Sciatic nerve (tissue), 2 donors: ENCODE data around the gene HOXA7. TPM values are rescaled to one million over a fixed set of nuclear protein-coding genes. Genes with fewer than 3 reads are reported as not detected.
A peak's percentile ranks its signal among the peaks of the same experiment; 100 is the strongest.

Experiments
- ATAC-seq: fragments of 200-7000 bp; cut with Tn5 transposase; one replicate; pipeline ENCODE4 v1.9.1; 2020; ENCODE audit warnings: mild to moderate bottlenecking, moderate library complexity
- DNase-seq: peaks from one replicate; pipeline ENCODE4 v3.0.0-alpha.2; 2020; ENCODE audit warnings: low spot score
- intact Hi-C: fragments of 100-400 bp; cut with DNase I; formaldehyde crosslinking; loops from one replicate; pipeline ENCODE4 v1.14.2; 2022
- total RNA-seq: library from RNA; stranded (reverse); fragmentation: NEBNext Ultra II Directional; extraction: Animal tissue kit (Norgen Biotek cat#: 25700); gene quantifications from one replicate; pipeline ENCODE4 v1.2.1, GENCODE V29; 2021
- donor health status: DM: no; HTN: no; CAD: no.
- donor health status: DM: no; HTN: no; CAD: no.

HOXA7 gene
- total RNA-seq, 1 donor from 2014 or later = 6.2 TPM

- DNase-seq (no peak), ATAC-seq (no peak)
- intact Hi-C loops = loop anchor here (10.0 kb wide), 1 partner anchor 830 kb away; no protein-coding TSS in a partner anchor
Measured at GRCh38 chr7:27194686-27195379, 38.4 kb upstream of the HOXA7 start.

DNA sequence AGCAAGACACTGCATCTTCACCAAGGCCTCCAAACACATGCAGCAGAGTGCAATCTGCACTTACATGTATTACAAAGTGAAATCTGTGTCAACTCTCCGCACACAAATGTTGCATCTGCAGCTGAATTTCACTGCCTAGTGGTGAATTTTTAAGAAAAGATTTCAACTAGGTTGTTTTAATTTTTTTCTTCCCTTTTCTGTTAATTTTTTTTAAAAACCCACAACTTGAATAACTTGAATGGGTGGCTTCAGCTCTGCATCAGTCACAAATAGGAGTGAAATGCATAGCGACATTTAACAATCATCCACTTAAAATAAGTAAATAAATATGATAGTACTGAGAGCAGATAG lies 37.5 kb upstream of the HOXA7 start:
- intact Hi-C loops = loop anchor here (10.0 kb wide), 1 partner anchor 831 kb away; no protein-coding TSS in a partner anchor
- DNase-seq (no peak), ATAC-seq (no peak)

GRCh38 chr7:27193335-27194001 lies 37.0 kb upstream of the HOXA7 start:
- DNase-seq (no peak), ATAC-seq (no peak)
- intact Hi-C loops = loop anchor here (10.0 kb wide), 1 partner anchor 831 kb away; no protein-coding TSS in a partner anchor

GRCh38 chr7:27192546-27193334 lies 36.3 kb upstream of the HOXA7 start:
- DNase-seq = no peak
- peak; percentile 33 for ATAC-seq
- intact Hi-C loops = loop anchor here (10.0 kb wide), 1 partner anchor 832 kb away; no protein-coding TSS in a partner anchor

GRCh38 chr7:27191833-27192545 lies 35.5 kb upstream of the HOXA7 start:
- intact Hi-C loops = loop anchor here (10.0 kb wide), 1 partner anchor 833 kb away; no protein-coding TSS in a partner anchor
- DNase-seq = no peak
- peak; percentile 31 for ATAC-seq

- intact Hi-C loops = loop anchor here (10.0 kb wide), 1 partner anchor 834 kb away; no protein-coding TSS in a partner anchor
- DNase-seq (no peak), ATAC-seq (no peak)
Measured at GRCh38 chr7:27191161-27191731, 34.8 kb upstream of the HOXA7 start.

DNA sequence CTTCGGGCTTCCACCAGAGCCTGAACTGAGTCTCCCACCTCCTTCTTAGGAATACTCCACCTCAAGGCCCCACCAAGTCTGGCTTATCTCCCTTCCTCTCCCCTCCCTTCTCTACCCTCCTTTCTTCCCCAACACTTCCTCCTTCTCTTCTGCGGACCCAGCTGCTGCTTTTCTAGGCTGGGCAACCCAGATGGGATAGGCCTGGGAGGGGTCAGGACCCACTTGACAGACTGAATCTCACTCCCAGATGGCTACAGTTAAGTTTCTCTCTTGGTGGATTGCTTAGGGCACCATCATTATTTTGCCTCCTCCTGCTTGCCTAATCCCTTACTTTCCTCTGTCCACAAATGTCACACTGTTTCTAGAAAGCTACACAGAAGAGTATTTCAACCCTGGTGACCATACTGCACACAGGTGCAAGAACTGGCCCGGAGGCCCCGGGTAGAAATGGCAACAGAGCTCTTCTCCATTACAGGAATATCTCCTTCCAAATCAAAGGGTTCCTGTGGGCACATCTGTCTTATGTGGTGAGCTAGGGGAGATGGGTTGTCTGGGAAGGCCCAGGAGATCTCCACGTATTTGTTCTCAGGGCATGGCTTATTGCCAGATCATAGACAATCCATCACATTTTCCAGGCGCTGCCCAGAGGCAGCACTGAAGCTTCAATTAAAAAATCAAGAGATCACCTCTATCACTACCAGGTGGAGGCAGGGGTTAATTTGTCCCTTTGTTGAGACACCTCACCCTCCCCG lies 33.7 kb upstream of the HOXA7 start:
- DNase-seq = no peak
- intact Hi-C loops = loop anchor here (10.0 kb wide), 1 partner anchor 835 kb away; no protein-coding TSS in a partner anchor
- ATAC-seq = no peak

DNA sequence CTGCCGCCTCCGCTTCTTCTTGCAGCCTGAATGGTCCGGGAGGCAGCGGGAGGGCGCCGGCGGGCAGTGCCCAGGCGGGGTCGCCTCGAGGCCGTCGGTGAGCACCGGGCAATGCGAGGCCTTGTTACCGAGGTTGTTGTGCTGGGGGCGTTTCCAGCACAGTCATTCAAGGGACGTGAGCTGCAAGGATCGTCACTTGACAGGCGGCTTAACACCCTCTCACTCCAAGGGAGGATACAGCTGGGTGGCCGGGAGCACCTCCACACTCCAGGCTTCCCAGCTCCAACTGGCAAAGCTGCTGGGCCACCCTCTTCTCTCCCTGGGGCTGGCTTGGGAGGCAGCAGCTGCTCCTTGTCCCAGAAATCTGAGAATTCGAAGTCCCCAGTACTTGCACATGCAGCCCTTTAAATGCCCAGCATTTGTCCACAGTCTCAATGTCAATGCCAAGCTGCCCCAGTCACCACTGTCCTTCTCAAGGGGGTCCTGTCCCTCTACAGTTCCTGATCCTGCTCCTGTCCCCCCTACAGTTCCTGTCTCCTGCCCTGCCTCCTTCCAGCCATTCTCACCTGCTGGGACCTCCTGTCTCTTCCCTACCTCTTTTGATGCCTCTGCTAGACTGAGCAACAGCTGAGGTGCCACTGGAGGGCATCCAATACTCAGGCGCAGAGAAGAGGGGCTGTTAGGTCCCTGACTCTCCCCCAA lies 33.0 kb upstream of the HOXA7 start:
- no peak for ATAC-seq
- peak; percentile 58 for DNase-seq
- intact Hi-C loops = no loop called here

DNA sequence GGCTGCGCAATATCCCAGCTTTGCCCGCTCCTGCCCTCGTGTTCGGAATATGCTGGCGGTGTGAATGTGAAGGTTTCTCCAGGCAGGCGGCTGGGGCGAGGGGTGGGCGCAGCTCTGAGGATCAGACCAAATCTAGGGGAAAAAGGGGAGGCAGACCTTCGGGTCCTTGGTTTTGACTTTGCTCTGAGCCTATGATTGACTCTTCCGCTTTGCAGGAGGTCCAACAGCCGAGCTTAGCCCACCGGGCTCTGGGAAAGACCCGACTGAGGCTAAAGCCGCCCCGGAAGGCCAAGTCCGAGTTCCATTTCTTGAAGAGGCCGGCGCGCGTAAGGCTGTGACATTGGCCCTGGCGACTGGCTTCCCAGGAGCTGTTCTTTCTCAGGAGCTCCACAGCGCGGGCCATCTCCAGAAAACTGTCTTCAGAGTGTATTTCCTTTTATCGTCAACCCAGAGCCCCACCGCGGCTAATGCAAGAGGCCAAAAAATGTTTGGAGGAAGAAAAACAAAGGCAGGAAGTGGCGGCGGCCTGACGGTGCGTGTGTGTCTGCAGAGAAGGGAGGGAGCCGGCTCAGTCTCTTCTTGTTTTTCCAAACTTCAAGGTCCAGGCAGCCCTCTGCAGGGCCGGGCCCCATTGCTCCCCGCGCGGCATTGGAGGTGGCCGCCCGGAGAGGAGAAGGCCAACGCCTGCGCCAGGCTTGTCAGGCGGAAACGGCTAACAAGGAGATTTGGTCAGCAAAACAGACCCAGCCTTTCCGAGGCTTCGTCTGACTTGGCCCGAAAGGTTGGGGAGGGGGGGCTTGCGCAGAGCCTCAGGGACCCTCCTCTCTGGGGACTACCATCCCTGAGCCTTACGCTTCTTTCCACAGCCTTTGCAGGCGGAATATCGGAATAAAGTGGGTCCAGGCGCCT lies 32.2 kb upstream of the HOXA7 start:
- no peak for ATAC-seq
- peak; percentile 68 for DNase-seq
- intact Hi-C loops = no loop called here

GRCh38 chr7:27187475-27188385 lies 31.3 kb upstream of the HOXA7 start:
- peak; percentile 57 for DNase-seq
- no peak for ATAC-seq
- intact Hi-C loops = no loop called here

DNA sequence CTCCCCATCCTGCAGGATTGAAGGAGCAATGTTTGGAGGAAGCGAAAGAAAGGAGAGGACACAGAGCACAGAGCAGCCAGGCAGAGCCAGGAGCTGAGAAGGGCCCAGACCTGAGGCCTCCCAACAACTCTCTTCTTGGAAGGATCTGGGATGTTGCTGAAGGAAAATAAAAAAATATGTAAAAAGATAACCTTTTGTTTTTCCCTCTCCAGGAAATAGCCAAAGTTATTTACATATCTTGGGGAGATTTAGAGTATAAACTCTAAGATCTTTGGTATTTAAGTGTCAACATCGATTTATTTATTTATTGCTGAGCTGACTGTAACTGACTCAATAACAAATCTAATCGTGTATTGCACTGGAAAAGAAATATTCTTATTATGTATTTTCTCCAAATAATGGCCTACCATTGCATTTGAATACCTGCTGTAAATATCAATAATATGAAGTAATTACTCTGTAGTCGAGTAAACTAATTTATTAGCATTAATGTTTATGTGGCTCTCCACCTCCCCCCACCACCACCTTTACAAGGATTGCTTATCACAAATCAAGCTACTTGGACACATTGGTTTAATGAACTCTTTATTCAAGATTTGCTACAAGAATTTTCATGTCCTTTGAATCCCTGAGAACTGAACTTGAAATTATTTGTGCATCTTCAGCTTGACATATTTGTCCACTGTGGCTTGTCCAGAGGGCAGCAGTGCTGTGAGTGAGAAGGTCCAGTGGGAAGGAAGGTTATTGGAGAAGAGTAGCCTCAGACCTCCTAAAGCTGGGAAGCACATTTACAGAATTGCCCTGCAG lies 30.4 kb upstream of the HOXA7 start:
- DNase-seq (no peak), ATAC-seq (no peak)
- intact Hi-C loops = no loop called here

DNA sequence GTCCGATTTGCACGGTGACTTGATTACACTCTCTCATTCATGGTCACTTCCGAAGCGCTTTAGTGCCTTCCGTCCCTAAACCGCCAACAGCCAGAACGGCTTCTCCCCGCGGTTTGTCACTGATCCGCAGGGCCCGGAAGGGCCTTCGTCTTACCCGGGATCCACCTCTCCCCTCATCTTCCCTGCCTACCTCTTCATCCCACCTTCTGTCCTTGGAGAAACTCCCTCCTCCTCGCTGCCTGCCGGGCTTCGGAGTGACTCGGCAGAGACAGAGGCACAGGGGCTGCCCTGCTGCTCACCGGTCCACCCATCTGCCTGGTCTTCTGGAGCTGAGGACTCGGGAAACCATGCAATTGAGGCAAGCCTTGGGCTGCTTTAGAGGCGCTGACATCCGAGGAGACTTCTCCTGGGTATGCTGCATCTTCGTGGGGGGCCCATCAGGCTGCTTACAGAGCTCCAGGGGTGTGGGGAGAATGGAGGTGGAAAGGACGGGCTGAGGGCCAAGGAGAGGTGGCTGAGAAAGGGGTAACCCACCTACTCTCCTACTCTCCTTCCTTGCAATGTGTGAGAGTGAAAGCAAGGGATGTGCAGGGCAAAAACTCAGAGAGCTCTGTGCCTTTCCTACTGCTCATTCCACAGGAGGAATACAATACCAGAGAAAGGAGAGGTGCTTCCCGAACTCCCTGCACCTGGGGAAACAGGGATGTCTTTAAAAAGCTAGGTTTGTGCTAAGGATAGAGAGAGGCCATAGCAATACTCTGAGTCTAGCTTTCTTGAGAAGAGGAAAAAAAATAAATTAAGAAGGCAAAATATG lies 29.6 kb upstream of the HOXA7 start:
- ATAC-seq (peak; percentile 2), DNase-seq (peak; percentile 60)
- intact Hi-C loops = no loop called here

DNA sequence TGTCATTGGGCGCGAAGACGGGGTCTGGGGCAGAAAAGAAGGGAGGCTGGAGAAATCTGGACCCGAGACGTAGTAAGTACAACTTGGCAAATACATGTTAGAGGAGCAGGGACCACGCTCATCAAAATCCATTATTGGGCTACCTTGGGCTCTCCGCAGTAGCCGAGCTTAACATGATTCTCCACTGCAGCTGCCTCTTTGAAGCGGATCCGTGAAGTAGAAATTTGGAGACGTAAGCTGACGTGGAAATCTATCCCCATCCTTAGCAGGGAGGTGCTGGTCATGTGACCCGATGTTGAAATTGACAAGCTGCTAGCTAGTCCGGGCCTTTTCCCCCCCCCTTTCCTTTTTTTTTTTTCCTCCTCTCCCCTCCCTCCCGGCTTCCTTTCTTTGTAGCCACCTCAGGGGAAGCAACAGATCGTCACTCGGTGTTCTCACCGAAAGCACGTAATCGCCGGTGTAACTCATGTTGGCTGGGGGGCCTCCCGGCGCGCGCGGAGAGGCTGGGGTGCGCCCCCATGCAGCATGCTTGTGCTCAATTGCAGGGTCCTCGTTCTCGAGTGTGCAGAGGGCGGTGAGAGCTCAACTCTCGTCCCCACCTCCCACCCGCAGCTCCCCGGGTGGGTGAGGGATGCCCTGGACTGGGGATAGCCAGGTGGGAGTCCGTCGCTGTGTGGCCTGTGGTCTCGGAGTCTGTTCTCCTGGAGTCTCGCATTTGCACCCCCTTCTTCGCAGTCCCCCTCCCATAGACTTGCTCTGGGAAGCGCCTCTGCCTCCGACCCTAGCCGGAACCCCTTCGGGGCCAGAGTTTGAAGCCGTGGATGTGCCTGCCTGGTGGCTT lies 28.8 kb upstream of the HOXA7 start, which contains the start of gene HOXA11:
Gene HOXA11, minus strand, starts transcription at position 220 of the 841 bp plus-strand sequence. Its CDS starts 88 bp downstream, at position 132.
- DNase-seq (peak; percentile 76), ATAC-seq (peak; percentile 78)
- intact Hi-C loops = no loop called here
